AG04449 (cell line): ENCODE results near the gene HEPACAM2.

Experiments used
- CTCF ChIA-PET: fragments of 350-600 bp; formaldehyde crosslinking; extraction: SDS; loops from one replicate; lab custom pipeline; 2021; ENCODE audit warnings: antibody characterized with exemption; lab: Yijun Ruan, JAX
- POLR2A ChIA-PET: fragments of 400-600, 350-600 bp; formaldehyde crosslinking; extraction: SDS; loops from one replicate; lab custom pipeline; 2020; ENCODE audit warnings: antibody characterized with exemption, inconsistent platforms; lab: Yijun Ruan, JAX
- DNase-seq: peaks from one replicate; pipeline ENCODE4 v3.0.0-alpha.2; 2010; ENCODE audit warnings: low read depth, low spot score
- H3K4me3 ChIP-seq: 2 replicates; pipeline ENCODE4 v1.5.1; 2011; ENCODE audit warnings: low read depth, mild to moderate bottlenecking, control low read depth, low read length
- TF ChIP-seq, protein P1 (sequence below): IDR thresholded peaks from one replicate; pipeline ENCODE4 v1.5.1; 2011; ENCODE audit warnings: mild to moderate bottlenecking, moderate library complexity, low read length, control low read depth, inconsistent platforms; ENCODE audit not compliant: insufficient read depth; ENCODE audit errors: missing control alignments

Gene HEPACAM2

DNA sequence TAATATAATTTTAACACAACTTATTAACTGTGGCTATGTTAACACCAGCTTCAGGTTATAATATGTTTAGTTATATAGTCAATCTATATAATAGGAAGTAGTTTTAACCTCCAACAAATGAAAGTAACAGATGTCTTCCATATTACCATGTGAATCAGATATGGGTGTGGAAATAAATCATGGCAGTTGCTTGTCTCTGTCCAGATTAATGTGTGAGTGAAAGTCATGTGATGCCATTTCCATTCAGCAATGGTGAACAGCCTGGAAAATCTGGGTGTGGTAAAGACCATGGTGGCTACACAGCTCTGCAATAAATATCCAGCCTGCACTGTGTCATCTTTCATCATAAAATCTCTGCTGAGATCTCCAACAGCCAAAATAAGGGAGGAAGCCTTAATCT lies 27.8 kb downstream of the HEPACAM2 start:
- TF ChIP-seq, protein P1, sequence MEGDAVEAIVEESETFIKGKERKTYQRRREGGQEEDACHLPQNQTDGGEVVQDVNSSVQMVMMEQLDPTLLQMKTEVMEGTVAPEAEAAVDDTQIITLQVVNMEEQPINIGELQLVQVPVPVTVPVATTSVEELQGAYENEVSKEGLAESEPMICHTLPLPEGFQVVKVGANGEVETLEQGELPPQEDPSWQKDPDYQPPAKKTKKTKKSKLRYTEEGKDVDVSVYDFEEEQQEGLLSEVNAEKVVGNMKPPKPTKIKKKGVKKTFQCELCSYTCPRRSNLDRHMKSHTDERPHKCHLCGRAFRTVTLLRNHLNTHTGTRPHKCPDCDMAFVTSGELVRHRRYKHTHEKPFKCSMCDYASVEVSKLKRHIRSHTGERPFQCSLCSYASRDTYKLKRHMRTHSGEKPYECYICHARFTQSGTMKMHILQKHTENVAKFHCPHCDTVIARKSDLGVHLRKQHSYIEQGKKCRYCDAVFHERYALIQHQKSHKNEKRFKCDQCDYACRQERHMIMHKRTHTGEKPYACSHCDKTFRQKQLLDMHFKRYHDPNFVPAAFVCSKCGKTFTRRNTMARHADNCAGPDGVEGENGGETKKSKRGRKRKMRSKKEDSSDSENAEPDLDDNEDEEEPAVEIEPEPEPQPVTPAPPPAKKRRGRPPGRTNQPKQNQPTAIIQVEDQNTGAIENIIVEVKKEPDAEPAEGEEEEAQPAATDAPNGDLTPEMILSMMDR, result no peak
- no peak overlapping the region for H3K4me3 ChIP-seq
- ChIA-PET POLR2A (no interaction called here), CTCF (interaction anchor here (0.8 kb wide), 1 partner anchor 17 kb away, joined by 3 read pairs; no protein-coding TSS in a partner anchor)
- DNase-seq, result no peak

- H3K4me3 ChIP-seq, result no peak overlapping the region
- TF ChIP-seq, protein P1, result no peak
- DNase-seq, result no peak
- ChIA-PET CTCF (no interaction called here), POLR2A (no interaction called here)
Measured at GRCh38 chr7:93196336-93196735, 29.9 kb downstream of the HEPACAM2 start.

GRCh38 chr7:93194386-93194785 lies 31.9 kb downstream of the HEPACAM2 start:
- no peak overlapping the region for H3K4me3 ChIP-seq
- ChIA-PET POLR2A (no interaction called here), CTCF (interaction anchor here (0.9 to 3.5 kb wide), 4 partner anchors 15 to 895 kb away, joined by 3 to 19 read pairs (median 4); partner anchors contain the start of gene HEPACAM2)
- TF ChIP-seq, protein P1, result no peak
- DNase-seq, result no peak

DNA sequence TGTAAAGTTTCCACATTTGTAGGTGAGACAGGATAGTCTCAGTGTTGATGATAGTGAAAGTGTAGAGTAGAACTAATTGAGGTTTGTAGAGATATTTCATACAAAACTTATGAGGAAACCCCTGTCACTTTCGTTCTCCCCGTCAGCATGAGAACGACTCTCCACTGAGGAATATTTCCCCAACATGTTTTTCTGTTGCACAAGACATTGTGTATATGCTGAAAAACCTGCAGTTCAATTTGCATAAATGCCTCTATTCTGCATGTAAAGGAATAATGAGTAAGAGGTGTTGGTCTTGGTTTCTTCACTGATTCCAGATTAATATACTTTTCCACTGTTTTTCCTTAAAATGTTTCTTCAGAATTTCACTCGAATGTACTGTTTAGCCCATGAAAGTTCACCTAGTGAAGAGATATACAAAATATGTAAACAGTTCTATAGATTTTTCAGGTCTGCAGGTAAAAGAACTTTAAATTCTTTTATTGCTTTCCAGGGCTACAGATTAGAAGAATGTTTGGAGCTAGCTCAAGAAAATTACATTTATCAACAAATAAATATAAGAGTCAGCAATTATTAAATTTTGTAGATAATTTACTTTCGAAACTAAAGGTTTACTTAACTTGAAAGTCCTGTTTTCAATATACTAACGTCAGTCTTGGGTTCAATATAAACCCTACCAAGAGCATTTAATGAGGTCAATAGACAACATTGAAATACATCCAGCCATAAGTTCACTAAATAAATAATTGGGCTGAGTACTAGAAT lies 37.2 kb downstream of the HEPACAM2 start:
- TF ChIP-seq, protein P1, result no peak
- POLR2A ChIA-PET, result no interaction called here
- no peak for DNase-seq
- CTCF ChIA-PET, result no interaction called here
- no peak overlapping the region for H3K4me3 ChIP-seq

DNA sequence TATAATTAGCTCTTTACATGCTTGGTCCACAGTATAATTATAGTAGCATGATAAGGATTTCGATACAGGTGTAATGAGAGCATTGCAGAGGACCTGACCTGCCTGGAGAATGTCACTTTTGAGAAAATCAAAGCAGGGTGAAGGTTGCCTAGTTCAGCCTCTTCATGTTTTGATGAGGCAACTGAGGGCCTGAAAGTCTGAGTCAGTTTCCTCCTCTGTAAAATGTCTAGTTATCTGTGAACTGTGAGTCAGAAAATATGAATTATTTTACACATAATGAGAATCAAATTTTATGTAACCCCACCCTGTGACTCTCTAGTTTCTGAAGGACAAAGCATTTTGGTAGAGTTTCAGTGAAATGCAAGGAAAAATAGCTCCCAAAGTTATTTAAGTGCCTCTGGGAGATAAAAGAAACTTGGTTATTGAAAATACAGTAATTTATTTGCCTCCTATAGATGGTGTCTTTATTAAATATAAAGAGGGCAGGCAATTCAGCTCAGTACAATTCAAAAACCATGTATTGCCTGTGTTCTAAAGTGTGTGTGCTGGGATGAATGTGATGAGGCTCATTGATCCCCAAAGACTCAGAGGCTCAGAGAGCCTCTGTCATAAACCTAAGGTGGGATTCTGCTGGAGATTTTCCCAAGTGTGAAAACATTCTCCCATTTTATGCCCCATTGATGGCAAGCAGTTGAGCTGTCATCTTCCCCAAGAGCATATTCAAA lies 40.8 kb downstream of the HEPACAM2 start:
- POLR2A ChIA-PET, result no interaction called here
- TF ChIP-seq, protein P1, result no peak
- DNase-seq, result no peak
- H3K4me3 ChIP-seq, result no peak overlapping the region
- CTCF ChIA-PET, result interaction anchor here (2.4 kb wide), 1 partner anchor 42 kb away, joined by 11 read pairs; the partner anchor contains the start of gene HEPACAM2

GRCh38 chr7:93179173-93179572 lies 47.1 kb downstream of the HEPACAM2 start:
- H3K4me3 ChIP-seq, result no peak overlapping the region
- CTCF ChIA-PET, result interaction anchor here (0.8 to 2.5 kb wide), 4 partner anchors 16 to 53 kb away, joined by 3 to 33 read pairs (median 3); partner anchors contain the start of genes HEPACAM2 and VPS50
- POLR2A ChIA-PET, result no interaction called here
- no peak for DNase-seq
- TF ChIP-seq, protein P1, result no peak
